Stomach (tissue), 9 donors: Measurements from ENCODE around the gene PLXNA1. TPM values are rescaled to one million over a fixed set of nuclear protein-coding genes. Genes with fewer than 3 reads are reported as not detected.

Experiments
- DNase-seq, 2 donors: peaks; one replicate each; pipeline versions ENCODE4 v3.0.0 to v3.0.0-alpha.2; 2013 to 2019
- H3K27ac ChIP-seq, 5 donors: fragments of 200-600 bp in 4 of 5; sonication (generic) in 4 of 5; one replicate each; pipeline ENCODE4 v1.5.1; 2013 to 2019; ENCODE audit warnings: mild to moderate bottlenecking in 1 of 5, moderate library complexity in 1 of 5
- H3K27me3 ChIP-seq, 3 donors: fragments of 200-600 bp; sonication (generic); one replicate each; pipeline ENCODE4 v1.5.1; 2017 to 2019; ENCODE audit warnings: mixed run types in 1 of 3
- H3K36me3 ChIP-seq, 4 donors: fragments of 200-600 bp; sonication (generic); 1 replicate in 3 of 4; 2 replicates in 1 of 4; pipeline ENCODE4 v1.5.1; 2016 to 2019
- H3K4me1 ChIP-seq, 4 donors: fragments of 200-600 bp; sonication (generic); one replicate each; pipeline ENCODE4 v1.5.1; 2016 to 2019
- H3K4me3 ChIP-seq, 4 donors: fragments of 200-600 bp; sonication (generic) in 3 of 4; one replicate each; pipeline ENCODE4 v1.5.1; 2016 to 2019; ENCODE audit warnings: mild to moderate bottlenecking in 1 of 4
- H3K9me3 ChIP-seq, 4 donors: fragments of 200-600 bp; sonication (generic); one replicate each; pipeline ENCODE4 v1.5.1; 2016 to 2019
- CTCF ChIP-seq, 7 experiments: fragments of 450-650 bp in 4 of 7; fragments of 200-600 bp in 3 of 7; sonication (generic) in 3 of 7; IDR thresholded peaks; one replicate each; pipeline ENCODE4 v1.5.1; 2016 to 2019; ENCODE audit warnings: antibody characterized with exemption in 7 of 7, control low read depth in 2 of 7, mild to moderate bottlenecking in 1 of 7
- EP300 ChIP-seq: sonication (generic); formaldehyde crosslinking; IDR thresholded peaks from one replicate; pipeline ENCODE4 v1.6.1; 2017; ENCODE audit warnings: antibody characterized with exemption
- POLR2A ChIP-seq, 4 donors: fragments of 450-650 bp; IDR thresholded peaks; one replicate each; pipeline ENCODE4 v1.6.1; 2016; ENCODE audit warnings: antibody characterized with exemption in 4 of 4, control low read depth in 2 of 4, mild to moderate bottlenecking in 1 of 4, moderate library complexity in 1 of 4
- POLR2AphosphoS5 ChIP-seq, 3 donors: sonication (generic); formaldehyde crosslinking; IDR thresholded peaks; one replicate each; pipeline ENCODE4 v1.6.1; 2016; ENCODE audit warnings: antibody characterized with exemption in 3 of 3
- WGBS, 5 donors: extraction: QIAGEN DNeasy Blood & Tissue Kit in 3 of 5; methylation state at CpG; one replicate each; pipeline versions ENCODE4 v1.1.5 to v1.1.7; 2013 to 2018; 5-methylcytosine and 5-hydroxymethylcytosine counted together
- intact Hi-C: fragments of 100-400 bp; cut with DNase I; formaldehyde crosslinking; loops from one replicate; pipeline ENCODE4 v1.15.1; 2023; ENCODE audit warnings: low total_unique reads
- polyA plus RNA-seq, 3 donors: library from polyadenylated mRNA; stranded (reverse); fragments of 200-250 nt; gene quantifications; one replicate each; pipeline ENCODE4 v1.2.3, GENCODE V29; 2013
- total RNA-seq, 5 donors: library from RNA; depleted of rRNA; stranded (reverse); fragments of >200 nt; gene quantifications; one replicate each; pipeline versions ENCODE4 v1.1.0 to v1.2.3, GENCODE V29; 2014 to 2016
- donor health status: healthy with polysubstance abuse.
- donor health status: Bipolar disorder and iron deficiency.
- donor health status: healthy.

The PLXNA1 gene
- total and polyA plus RNA-seq, 8 donors = 0.92 to 54.7 (median 13.9) TPM

- DNase-seq = no peak
- intact Hi-C loops = no loop called here
- H3K4me1 ChIP-seq = no peaks in the 10 kb centered on the region
- TF ChIP-seq CTCF (IDR thresholded peaks at IDR 0.05) = no peak
- no peak for TF ChIP-seq POLR2AphosphoS5 (IDR thresholded peaks at IDR 0.05)
- no peak for TF ChIP-seq EP300
- no peak for TF ChIP-seq POLR2A (IDR thresholded peaks at IDR 0.05)
- peaks cover 0 to 21% (median 0%) of the 10 kb centered on the region in 3 donors for H3K27me3 ChIP-seq
- H3K9me3 ChIP-seq = peaks cover 9 to 18% (median 13%) of the 10 kb centered on the region in 4 donors
- H3K27ac ChIP-seq = no peak overlapping the region
- H3K36me3 ChIP-seq = no peaks in the 10 kb centered on the region
- 80 to 83% (median 81%) methylated on average over 3 to 5 of the region's 5 CpGs for WGBS, 5 donors
- H3K4me3 ChIP-seq = no peak overlapping the region
Observed at GRCh38 chr3:126972866-126973265, 10.0 kb upstream of the PLXNA1 start.

- peaks cover 0 to 27% (median 0%) of the 10 kb centered on the region in 3 donors for H3K27me3 ChIP-seq
- H3K4me3 ChIP-seq = no peak overlapping the region
- no peak overlapping the region for H3K27ac ChIP-seq
- 79 to 100% (median 89%) methylated on average over 1 of the region's 1 CpG for WGBS, 5 donors
- peaks cover 9 to 18% (median 13%) of the 10 kb centered on the region in 4 donors for H3K9me3 ChIP-seq
- no peak for DNase-seq
- TF ChIP-seq POLR2AphosphoS5 (IDR thresholded peaks at IDR 0.05) (no peak), CTCF (IDR thresholded peaks at IDR 0.05) (no peak), EP300 (no peak), POLR2A (IDR thresholded peaks at IDR 0.05) (no peak)
- no peaks in the 10 kb centered on the region for H3K36me3 ChIP-seq
- no peaks in the 10 kb centered on the region for H3K4me1 ChIP-seq
- intact Hi-C loops = no loop called here
Observed at GRCh38 chr3:126973814-126974213, 9.1 kb upstream of the PLXNA1 start.

GRCh38 chr3:126974756-126975155 lies 8.2 kb upstream of the PLXNA1 start:
- no peak overlapping the region for H3K27ac ChIP-seq
- H3K36me3 ChIP-seq = no peaks in the 10 kb centered on the region
- H3K4me3 ChIP-seq = no peak overlapping the region
- peaks cover 9 to 18% (median 13%) of the 10 kb centered on the region in 4 donors for H3K9me3 ChIP-seq
- intact Hi-C loops = no loop called here
- H3K4me1 ChIP-seq = no peaks in the 10 kb centered on the region
- WGBS, 5 donors = 54 to 79% (median 74%) methylated on average over 3 of the region's 3 CpGs
- DNase-seq = no peak
- no peak for TF ChIP-seq POLR2AphosphoS5 (IDR thresholded peaks at IDR 0.05)
- no peak for TF ChIP-seq EP300
- TF ChIP-seq CTCF (IDR thresholded peaks at IDR 0.05) = no peak
- TF ChIP-seq POLR2A (IDR thresholded peaks at IDR 0.05) = no peak
- H3K27me3 ChIP-seq = peaks cover 0 to 36% (median 0%) of the 10 kb centered on the region in 3 donors

- H3K27me3 ChIP-seq = peaks cover 0 to 36% (median 0%) of the 10 kb centered on the region in 3 donors
- intact Hi-C loops = no loop called here
- TF ChIP-seq EP300 (no peak), POLR2AphosphoS5 (IDR thresholded peaks at IDR 0.05) (no peak), CTCF (IDR thresholded peaks at IDR 0.05) (no peak), POLR2A (IDR thresholded peaks at IDR 0.05) (no peak)
- H3K27ac ChIP-seq = no peak overlapping the region
- H3K4me3 ChIP-seq = no peak overlapping the region
- DNase-seq = no peak
- H3K4me1 ChIP-seq = peaks cover 0 to 3% (median 3%) of the 10 kb centered on the region in 4 donors
- no peaks in the 10 kb centered on the region for H3K36me3 ChIP-seq
- peaks cover 9 to 18% (median 13%) of the 10 kb centered on the region in 4 donors for H3K9me3 ChIP-seq
- WGBS, 5 donors = 83 to 95% (median 92%) methylated on average over 3 to 7 of the region's 7 CpGs
Observed at GRCh38 chr3:126976906-126977305, 6.0 kb upstream of the PLXNA1 start.
